Stimulated activated naive B cell treated with anti-CD40 and anti-IgM and Interleukin-4, amounts not matched to agents 10 μg/mL and 1 μg/mL and 100 μg/mL, for 72 hours (primary cell): Measurements from ENCODE around the gene BMPR1B.

ENCODE experiments used
- ATAC-seq, 2 donors: fragments of 150-1000 bp; cut with Tn5 transposase; replicated peaks; 2 replicates each; pipeline ENCODE4 v1.10.0; 2021; ENCODE audit warnings: moderate library complexity in 1 of 2
- DNase-seq: peaks from one replicate; pipeline ENCODE4 v3.0.0; 2021
- H3K27ac Mint-ChIP-seq: one replicate; pipeline ENCODE4 v1.8.0; 2022; ENCODE audit warnings: mild to moderate bottlenecking, mixed read lengths
- H3K27me3 Mint-ChIP-seq, 2 donors: one replicate each; pipeline ENCODE4 v1.8.0; 2022; ENCODE audit warnings: mixed read lengths in 2 of 2
- H3K36me3 Mint-ChIP-seq, 2 donors: one replicate each; pipeline ENCODE4 v1.8.0; 2022; ENCODE audit warnings: mixed read lengths in 2 of 2, mild to moderate bottlenecking in 1 of 2
- H3K4me1 Mint-ChIP-seq, 2 donors: one replicate each; pipeline ENCODE4 v1.8.0; 2022; ENCODE audit warnings: mixed read lengths in 2 of 2, mild to moderate bottlenecking in 1 of 2
- H3K4me3 Mint-ChIP-seq, 2 donors: one replicate each; pipeline ENCODE4 v1.8.0; 2022; ENCODE audit warnings: mild to moderate bottlenecking in 2 of 2, mixed read lengths in 2 of 2, moderate library complexity in 1 of 2
- H3K9me3 Mint-ChIP-seq, 2 donors: one replicate each; pipeline ENCODE4 v1.8.0; 2022; ENCODE audit warnings: mixed read lengths in 2 of 2, mild to moderate bottlenecking in 1 of 2

The BMPR1B gene

DNA sequence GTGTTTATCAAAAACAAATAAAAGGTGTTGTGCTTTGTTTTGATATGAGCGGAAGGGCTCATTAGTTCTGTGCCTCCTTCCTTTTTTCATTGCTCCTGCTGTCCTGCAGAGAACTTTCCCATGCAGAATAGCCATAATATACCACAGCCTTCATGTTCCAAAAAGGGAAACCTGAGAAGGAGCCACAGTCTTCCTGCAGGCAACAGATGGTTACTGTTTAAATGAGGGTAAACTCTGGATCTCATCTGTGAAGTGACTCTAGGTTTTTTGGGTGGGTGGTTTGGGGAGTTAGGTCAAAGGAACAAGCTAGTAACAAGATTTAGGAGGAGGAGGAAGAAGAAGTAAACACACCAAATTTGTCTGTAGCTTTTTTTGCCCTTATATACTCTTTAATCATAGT, 131.8 kb downstream of the BMPR1B start:
- DNase-seq (no peak), ATAC-seq (no peak)
- Mint-ChIP-seq H3K9me3 (peaks cover 0 to 4% of the 10 kb centered on the region in 2 donors), H3K36me3 (no peaks in the 10 kb centered on the region), H3K27ac (no peak overlapping the region), H3K4me3 (no peak overlapping the region), H3K4me1 (no peaks in the 10 kb centered on the region), H3K27me3 (no peaks in the 10 kb centered on the region)

GRCh38 chr4:94889946-94890345, 132.2 kb downstream of the BMPR1B start:
- Mint-ChIP-seq H3K36me3 (no peaks in the 10 kb centered on the region), H3K4me3 (no peak overlapping the region), H3K4me1 (no peaks in the 10 kb centered on the region), H3K27me3 (no peaks in the 10 kb centered on the region), H3K9me3 (peaks cover 0 to 4% of the 10 kb centered on the region in 2 donors), H3K27ac (no peak overlapping the region)
- no peak for ATAC-seq
- no peak for DNase-seq

DNA sequence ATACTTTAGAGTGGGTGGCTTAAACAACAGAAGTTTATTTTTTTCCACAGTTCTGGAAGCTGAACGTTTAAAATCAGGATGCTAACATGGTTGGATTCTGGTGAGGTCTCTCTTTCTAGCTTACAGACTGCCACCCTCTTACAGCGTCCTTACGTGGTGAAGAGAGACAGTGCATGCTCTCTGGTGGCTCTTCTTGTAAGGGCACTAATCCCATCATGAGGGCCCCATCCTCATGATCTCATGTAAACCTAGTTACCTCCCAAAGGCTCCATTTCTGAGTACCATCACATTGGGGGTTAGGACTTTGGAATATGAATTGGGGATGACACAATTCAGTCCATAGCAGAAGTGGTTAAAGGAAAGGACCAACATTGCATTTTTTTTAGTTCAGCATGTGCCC, 132.8 kb downstream of the BMPR1B start:
- no peaks in the 10 kb centered on the region for H3K36me3 Mint-ChIP-seq
- peaks cover 0 to 4% of the 10 kb centered on the region in 2 donors for H3K9me3 Mint-ChIP-seq
- H3K4me1 Mint-ChIP-seq, result no peaks in the 10 kb centered on the region
- DNase-seq (no peak), ATAC-seq (no peak)
- H3K27me3 Mint-ChIP-seq, result no peaks in the 10 kb centered on the region
- H3K27ac Mint-ChIP-seq, result no peak overlapping the region
- H3K4me3 Mint-ChIP-seq, result no peak overlapping the region

DNA sequence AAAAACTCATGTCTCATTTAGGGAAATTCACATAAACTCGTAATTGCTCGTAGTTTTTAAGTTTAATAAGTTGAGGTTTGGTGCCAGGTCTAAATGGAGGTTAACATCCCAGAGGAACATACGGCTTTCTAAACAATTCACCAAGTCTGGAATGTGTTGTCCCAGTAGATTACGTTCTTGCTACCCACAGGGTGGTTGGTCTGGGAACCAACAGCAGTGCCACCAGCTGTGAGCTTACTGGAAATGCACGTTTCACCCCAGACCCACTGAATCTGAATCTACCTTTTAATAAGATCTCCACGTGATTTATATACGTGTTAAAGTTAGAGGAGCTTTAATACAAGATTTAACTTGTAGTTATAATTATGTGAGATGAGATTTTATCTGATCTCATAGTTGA, 134.3 kb downstream of the BMPR1B start:
- no peak for ATAC-seq
- Mint-ChIP-seq H3K4me3 (no peak overlapping the region), H3K4me1 (no peaks in the 10 kb centered on the region), H3K27ac (no peak overlapping the region), H3K27me3 (no peaks in the 10 kb centered on the region), H3K36me3 (no peaks in the 10 kb centered on the region), H3K9me3 (peaks cover 0 to 4% of the 10 kb centered on the region in 2 donors)
- DNase-seq, result no peak

GRCh38 chr4:94895081-94895480, 137.3 kb downstream of the BMPR1B start:
- no peaks in the 10 kb centered on the region for H3K9me3 Mint-ChIP-seq
- DNase-seq (no peak), ATAC-seq (no peak)
- H3K36me3 Mint-ChIP-seq, result no peaks in the 10 kb centered on the region
- no peaks in the 10 kb centered on the region for H3K4me1 Mint-ChIP-seq
- no peak overlapping the region for H3K27ac Mint-ChIP-seq
- no peaks in the 10 kb centered on the region for H3K27me3 Mint-ChIP-seq
- H3K4me3 Mint-ChIP-seq, result no peak overlapping the region

DNA sequence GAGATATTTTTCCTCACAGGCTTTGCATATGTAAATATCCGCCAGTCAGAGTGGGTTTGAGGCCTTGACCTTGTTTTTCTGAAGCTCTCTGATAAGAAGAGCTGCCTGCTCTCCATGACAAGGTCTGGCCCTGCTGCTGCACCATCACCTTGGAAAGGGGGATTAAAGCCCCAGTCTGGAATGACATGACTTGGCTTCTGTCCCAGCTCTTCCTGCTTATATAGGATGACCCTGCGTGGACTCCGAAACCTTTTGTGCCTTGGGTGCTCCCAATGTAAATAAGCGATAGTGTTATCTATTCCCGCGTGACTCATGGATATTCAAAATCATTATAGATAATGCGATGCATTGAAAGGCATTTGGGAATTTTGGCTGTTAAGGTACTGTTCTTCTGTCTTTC, 139.3 kb downstream of the BMPR1B start:
- Mint-ChIP-seq H3K4me3 (no peak overlapping the region), H3K36me3 (no peaks in the 10 kb centered on the region)
- no peak for ATAC-seq

DNA sequence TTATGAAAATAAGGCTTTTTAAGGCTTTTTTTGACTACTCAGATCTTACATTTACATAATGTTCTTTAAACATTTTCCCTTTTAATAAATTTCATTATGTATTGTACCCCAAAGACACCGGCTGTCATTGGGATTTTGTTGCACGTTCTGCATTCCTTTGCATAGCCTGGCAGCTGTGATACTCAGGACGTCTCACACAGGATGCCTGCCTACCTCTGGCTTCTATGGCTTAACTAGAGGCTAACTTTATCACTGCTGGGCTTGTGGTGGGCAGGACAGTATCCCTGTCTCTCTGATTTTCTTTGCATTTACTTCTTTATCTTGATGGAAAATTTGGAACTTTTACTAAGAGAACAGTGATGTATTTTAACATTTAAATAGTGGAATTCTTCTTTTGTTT, 147.8 kb downstream of the BMPR1B start:
- Mint-ChIP-seq H3K27ac (no peak overlapping the region), H3K9me3 (no peaks in the 10 kb centered on the region), H3K27me3 (no peaks in the 10 kb centered on the region), H3K4me1 (no peaks in the 10 kb centered on the region), H3K4me3 (no peak overlapping the region), H3K36me3 (no peaks in the 10 kb centered on the region)
- DNase-seq (no peak), ATAC-seq (no peak)

More for the DNA sequence above, 139.3 kb downstream of the BMPR1B start:
- DNase-seq, result no peak
- H3K4me1 Mint-ChIP-seq, result no peaks in the 10 kb centered on the region
- H3K9me3 Mint-ChIP-seq, result no peaks in the 10 kb centered on the region
- no peak overlapping the region for H3K27ac Mint-ChIP-seq
- no peaks in the 10 kb centered on the region for H3K27me3 Mint-ChIP-seq

GRCh38 chr4:94909645-94910044, 151.9 kb downstream of the BMPR1B start:
- H3K4me1 Mint-ChIP-seq, result no peaks in the 10 kb centered on the region
- no peaks in the 10 kb centered on the region for H3K9me3 Mint-ChIP-seq
- DNase-seq (no peak), ATAC-seq (no peak)
- no peak overlapping the region for H3K4me3 Mint-ChIP-seq
- no peak overlapping the region for H3K27ac Mint-ChIP-seq
- no peaks in the 10 kb centered on the region for H3K27me3 Mint-ChIP-seq
- no peaks in the 10 kb centered on the region for H3K36me3 Mint-ChIP-seq

GRCh38 chr4:94911106-94911505, 153.4 kb downstream of the BMPR1B start:
- no peak overlapping the region for H3K27ac Mint-ChIP-seq
- no peaks in the 10 kb centered on the region for H3K27me3 Mint-ChIP-seq
- no peaks in the 10 kb centered on the region for H3K4me1 Mint-ChIP-seq
- no peaks in the 10 kb centered on the region for H3K36me3 Mint-ChIP-seq
- peaks cover 3 to 4% of the 10 kb centered on the region in 2 donors for H3K9me3 Mint-ChIP-seq
- no peak overlapping the region for H3K4me3 Mint-ChIP-seq
- ATAC-seq (no peak), DNase-seq (no peak)

- no peak overlapping the region for H3K4me3 Mint-ChIP-seq
- H3K4me1 Mint-ChIP-seq, result no peaks in the 10 kb centered on the region
- peaks cover 8 to 9% of the 10 kb centered on the region in 2 donors for H3K9me3 Mint-ChIP-seq
- DNase-seq, result no peak
- H3K27me3 Mint-ChIP-seq, result no peaks in the 10 kb centered on the region
- H3K36me3 Mint-ChIP-seq, result peaks cover 0 to 3% of the 10 kb centered on the region in 2 donors
- no peak overlapping the region for H3K27ac Mint-ChIP-seq
- no peak for ATAC-seq
These were observed 154.9 kb downstream of the BMPR1B start for GRCh38 chr4:94912606-94913005.

DNA sequence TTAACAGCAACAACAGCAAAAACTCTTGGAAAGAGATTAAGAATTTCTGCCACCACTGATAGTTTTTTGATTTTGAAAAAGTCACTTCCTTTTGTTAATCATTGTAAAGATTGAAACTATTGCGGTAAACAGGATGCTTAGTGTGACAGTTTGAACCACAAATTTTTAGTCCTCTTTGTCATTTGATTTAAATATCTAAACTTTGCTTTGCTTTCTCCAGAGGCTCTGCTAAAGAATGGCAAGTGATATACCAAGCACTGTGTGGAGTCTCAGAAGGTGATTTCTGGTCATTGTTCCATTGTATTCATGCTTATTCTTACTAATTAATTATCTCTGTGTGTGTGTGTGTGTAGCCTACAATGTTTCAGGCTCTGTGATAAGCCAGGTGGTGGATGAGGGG, 155.6 kb downstream of the BMPR1B start:
- Mint-ChIP-seq H3K36me3 (peaks cover 0 to 3% of the 10 kb centered on the region in 2 donors), H3K27me3 (no peaks in the 10 kb centered on the region), H3K4me3 (no peak overlapping the region), H3K4me1 (no peaks in the 10 kb centered on the region), H3K27ac (no peak overlapping the region), H3K9me3 (peaks cover 10 to 11% of the 10 kb centered on the region in 2 donors)
- DNase-seq, result no peak
- ATAC-seq, result no peak

GRCh38 chr4:94917146-94917545, 159.4 kb downstream of the BMPR1B start:
- no peaks in the 10 kb centered on the region for H3K4me1 Mint-ChIP-seq
- H3K27ac Mint-ChIP-seq, result no peak overlapping the region
- H3K9me3 Mint-ChIP-seq, result peaks cover 10 to 11% of the 10 kb centered on the region in 2 donors
- no peaks in the 10 kb centered on the region for H3K27me3 Mint-ChIP-seq
- no peak overlapping the region for H3K4me3 Mint-ChIP-seq
- DNase-seq (no peak), ATAC-seq (no peak)
- peaks cover 0 to 3% of the 10 kb centered on the region in 2 donors for H3K36me3 Mint-ChIP-seq

GRCh38 chr4:94918543-94918942, 160.8 kb downstream of the BMPR1B start:
- H3K4me3 Mint-ChIP-seq, result no peak overlapping the region
- no peaks in the 10 kb centered on the region for H3K4me1 Mint-ChIP-seq
- DNase-seq (no peak), ATAC-seq (no peak)
- H3K9me3 Mint-ChIP-seq, result peaks cover 10 to 11% of the 10 kb centered on the region in 2 donors
- H3K27me3 Mint-ChIP-seq, result no peaks in the 10 kb centered on the region
- H3K27ac Mint-ChIP-seq, result no peak overlapping the region
- H3K36me3 Mint-ChIP-seq, result peaks cover 0 to 3% of the 10 kb centered on the region in 2 donors

DNA sequence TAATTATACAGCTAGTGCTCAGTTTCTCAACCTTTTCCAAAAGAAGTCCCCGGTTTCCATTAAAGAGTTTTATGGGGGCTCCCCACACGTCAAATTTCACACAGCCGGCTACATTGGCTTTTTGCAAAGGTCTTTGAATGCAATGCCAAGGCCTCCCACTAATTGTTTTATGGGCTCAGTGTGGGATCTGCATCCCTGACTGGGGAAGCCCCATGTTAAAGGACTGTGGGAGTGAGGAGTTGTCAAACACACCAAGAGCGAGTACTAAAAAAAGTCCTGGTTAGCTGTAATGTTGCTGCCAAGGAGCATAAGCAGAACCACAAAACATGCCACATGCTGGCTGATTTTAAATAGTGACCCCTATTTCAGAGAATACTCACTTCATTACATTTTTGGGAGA, 162.6 kb downstream of the BMPR1B start:
- Mint-ChIP-seq H3K27ac (no peak overlapping the region), H3K27me3 (no peaks in the 10 kb centered on the region), H3K9me3 (peaks cover 10 to 11% of the 10 kb centered on the region in 2 donors), H3K4me1 (no peaks in the 10 kb centered on the region), H3K36me3 (peaks cover 0 to 3% of the 10 kb centered on the region in 2 donors), H3K4me3 (no peak overlapping the region)
- DNase-seq (no peak), ATAC-seq (no peak)

GRCh38 chr4:94924566-94924965, 166.8 kb downstream of the BMPR1B start:
- Mint-ChIP-seq H3K9me3 (no peaks in the 10 kb centered on the region), H3K4me3 (no peak overlapping the region), H3K36me3 (no peaks in the 10 kb centered on the region), H3K4me1 (no peaks in the 10 kb centered on the region), H3K27me3 (no peaks in the 10 kb centered on the region), H3K27ac (no peak overlapping the region)
- no peak for ATAC-seq
- no peak for DNase-seq

DNA sequence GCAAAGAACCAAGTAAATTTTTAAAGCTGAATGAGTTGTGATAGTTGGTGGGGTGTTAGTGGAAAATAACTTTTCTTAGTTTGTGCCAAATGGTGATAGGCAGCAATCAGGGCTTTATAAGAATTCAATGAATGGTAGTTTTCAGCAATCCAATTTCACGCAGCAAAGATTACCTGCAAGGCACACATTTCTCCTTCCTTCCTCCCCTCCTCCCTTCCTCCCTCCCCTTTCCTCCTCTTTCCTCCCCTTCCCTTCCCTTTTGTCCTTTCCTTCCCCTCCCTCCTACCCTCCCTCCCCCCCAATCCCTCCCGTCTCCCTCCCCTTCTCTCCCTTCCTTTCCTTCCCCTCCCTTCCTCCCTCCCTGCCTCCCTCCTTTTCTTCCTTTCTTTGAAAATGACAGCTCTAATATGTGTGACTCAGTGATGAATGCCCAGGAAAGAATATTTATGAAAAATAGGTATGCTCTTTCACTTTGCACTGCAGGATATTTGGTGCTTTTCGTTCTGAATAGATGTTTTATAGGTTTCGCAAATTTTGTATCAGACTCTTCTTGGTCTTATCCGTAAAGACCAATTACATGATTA, 168.1 kb downstream of the BMPR1B start:
- H3K9me3 Mint-ChIP-seq, result no peaks in the 10 kb centered on the region
- ATAC-seq, result no peak
- no peaks in the 10 kb centered on the region for H3K4me1 Mint-ChIP-seq

More for the DNA sequence above, 168.1 kb downstream of the BMPR1B start:
- no peak for DNase-seq
- no peaks in the 10 kb centered on the region for H3K36me3 Mint-ChIP-seq
- H3K4me3 Mint-ChIP-seq, result no peak overlapping the region
- no peak overlapping the region for H3K27ac Mint-ChIP-seq
- no peaks in the 10 kb centered on the region for H3K27me3 Mint-ChIP-seq
